Measurements from ENCODE around the gene TBL1XR1. TPM values are rescaled to one million over a fixed set of nuclear protein-coding genes. Genes with fewer than 3 reads are reported as not detected.

TBL1XR1 gene
- total and polyA plus RNA-seq, 2 experiments from 2014 or later: 30.2 to 165 TPM

- 93% methylated on average over 2 of the region's 2 CpGs for WGBS (ENCODE audit: low lambda C conversion rate, missing lambda C conversion rate)
- no peak for DNase-seq (ENCODE audit: low spot score)
- Histone ChIP-seq H3K4me3 (no peak overlapping the region), H3K9me2 (replicated peaks; ENCODE audit: insufficient read depth) (no peaks in the 10 kb centered on the region), H3K27me3 (no peaks in the 10 kb centered on the region), H4K20me1 (ENCODE audit: insufficient read depth, poor library complexity, severe bottlenecking) (peaks cover 97% of the 10 kb centered on the region), H3K9me3 (ENCODE audit: low read depth) (no peaks in the 10 kb centered on the region), H3K36me3 (replicated peaks; ENCODE audit: insufficient read depth, low read depth) (no peaks in the 10 kb centered on the region), H3K4me2 (no peak overlapping the region), H3K4me1 (ENCODE audit: insufficient read depth) (peaks cover 6% of the 10 kb centered on the region), H3K27ac (no peak overlapping the region), H2AFZ (no peak overlapping the region), H3K79me2 (peaks cover 100% of the 10 kb centered on the region)
- TF ChIP-seq EZH2 (IDR thresholded peaks at IDR 0.05; ENCODE audit: borderline replicate concordance): no peak
- TF ChIP-seq CTCF (IDR thresholded peaks at IDR 0.05; ENCODE audit: poor library complexity): no peak
- TF ChIP-seq EZH2phosphoT487 (IDR thresholded peaks at IDR 0.05; ENCODE audit: low read depth, severe bottlenecking, unreplicated experiment): no peak
These were observed 86.9 kb downstream of the TBL1XR1 start for GRCh38 chr3:177110386-177110785.

- Histone ChIP-seq H3K27me3 (no peaks in the 10 kb centered on the region), H3K36me3 (replicated peaks; ENCODE audit: insufficient read depth, low read depth) (no peaks in the 10 kb centered on the region), H3K4me1 (ENCODE audit: insufficient read depth) (peaks cover 7% of the 10 kb centered on the region), H3K9me2 (replicated peaks; ENCODE audit: insufficient read depth) (no peaks in the 10 kb centered on the region), H3K4me3 (no peak overlapping the region), H3K79me2 (peaks cover 100% of the 10 kb centered on the region), H3K27ac (no peak overlapping the region), H3K9me3 (ENCODE audit: low read depth) (no peaks in the 10 kb centered on the region), H4K20me1 (ENCODE audit: insufficient read depth, poor library complexity, severe bottlenecking) (peaks cover 97% of the 10 kb centered on the region), H3K4me2 (no peak overlapping the region), H2AFZ (no peak overlapping the region)
- no peak for DNase-seq (ENCODE audit: low spot score)
- WGBS (ENCODE audit: low lambda C conversion rate, missing lambda C conversion rate): 83% methylated on average over 5 of the region's 5 CpGs
- TF ChIP-seq CTCF (IDR thresholded peaks at IDR 0.05; ENCODE audit: poor library complexity) (no peak), EZH2phosphoT487 (IDR thresholded peaks at IDR 0.05; ENCODE audit: low read depth, severe bottlenecking, unreplicated experiment) (no peak), EZH2 (IDR thresholded peaks at IDR 0.05; ENCODE audit: borderline replicate concordance) (no peak)
These were observed 87.5 kb downstream of the TBL1XR1 start for GRCh38 chr3:177109688-177110330.

- H3K27me3 ChIP-seq: no peaks in the 10 kb centered on the region
- peaks cover 96% of the 10 kb centered on the region for H4K20me1 ChIP-seq (ENCODE audit: insufficient read depth, poor library complexity, severe bottlenecking)
- DNase-seq (ENCODE audit: low spot score): no peak
- TF ChIP-seq EZH2phosphoT487 (IDR thresholded peaks at IDR 0.05; ENCODE audit: low read depth, severe bottlenecking, unreplicated experiment) (no peak), EZH2 (IDR thresholded peaks at IDR 0.05; ENCODE audit: borderline replicate concordance) (no peak), CTCF (IDR thresholded peaks at IDR 0.05; ENCODE audit: poor library complexity) (no peak)
- no peak overlapping the region for H3K4me2 ChIP-seq
- 86% methylated on average over 2 of the region's 2 CpGs for WGBS (ENCODE audit: low lambda C conversion rate, missing lambda C conversion rate)
- H3K9me2 ChIP-seq (replicated peaks; ENCODE audit: insufficient read depth): no peaks in the 10 kb centered on the region
- peaks cover 10% of the 10 kb centered on the region for H3K4me1 ChIP-seq (ENCODE audit: insufficient read depth)
- H3K4me3 ChIP-seq: no peak overlapping the region
- H2AFZ ChIP-seq: no peak overlapping the region
- no peaks in the 10 kb centered on the region for H3K36me3 ChIP-seq (replicated peaks; ENCODE audit: insufficient read depth, low read depth)
- H3K27ac ChIP-seq: no peak overlapping the region
- no peaks in the 10 kb centered on the region for H3K9me3 ChIP-seq (ENCODE audit: low read depth)
- H3K79me2 ChIP-seq: peaks cover 100% of the 10 kb centered on the region
These were observed 88.6 kb downstream of the TBL1XR1 start for GRCh38 chr3:177108648-177109047.
